ENCODE data around the gene SERPINA6.

Gene SERPINA6

GRCh38 chr14:94304243-94304642, 18.9 kb downstream of the SERPINA6 start:
- TF ChIP-seq CTCF (IDR thresholded peaks at IDR 0.05), result no peak

GRCh38 chr14:94303111-94303510, 20.0 kb downstream of the SERPINA6 start:
- no peak for TF ChIP-seq CTCF (IDR thresholded peaks at IDR 0.05)

GRCh38 chr14:94298130-94298529, 25.0 kb downstream of the SERPINA6 start:
- TF ChIP-seq CTCF (IDR thresholded peaks at IDR 0.05), result no peak

- no peak for TF ChIP-seq CTCF (IDR thresholded peaks at IDR 0.05)
Observed at GRCh38 chr14:94295360-94296180, 27.6 kb downstream of the SERPINA6 start.

GRCh38 chr14:94293578-94293924, 29.6 kb downstream of the SERPINA6 start:
- no peak for TF ChIP-seq CTCF (IDR thresholded peaks at IDR 0.05)

- TF ChIP-seq CTCF (IDR thresholded peaks at IDR 0.05), result no peak
Observed at GRCh38 chr14:94292872-94293577, 30.1 kb downstream of the SERPINA6 start, which contains the start of gene SERPINA10. TSS of gene SERPINA10 (minus strand) at chr14:94293268. CDS start at chr14:94290593, 2,675 bp downstream.

- TF ChIP-seq CTCF (IDR thresholded peaks at IDR 0.05), result no peak
Observed at GRCh38 chr14:94292526-94292871, 30.6 kb downstream of the SERPINA6 start.

All from LNCAP (cell line).